T-cell (primary cell): ENCODE measurements around the gene PRPS1. TPM values are rescaled to one million over a fixed set of nuclear protein-coding genes. Genes with fewer than 3 reads are reported as not detected.

Experiments
- ATAC-seq, 4 experiments: fragments of 200-7000 bp in 3 of 4; fragments of 150-1000 bp in 1 of 4; cut with Tn5 transposase; replicated peaks in 1 of 4; 1 replicate in 3 of 4; 2 replicates in 1 of 4; pipeline ENCODE4 v1.10.0; 2021; ENCODE audit warnings: moderate library complexity in 3 of 4, mild to moderate bottlenecking in 2 of 4, moderate number of reproducible peaks in 1 of 4
- CTCF ChIA-PET, 2 donors: fragments of 300-600 bp; sonication (Branson Sonifier 250); formaldehyde crosslinking; loops; one replicate each; lab custom pipeline; 2022; ENCODE audit warnings: antibody characterized with exemption in 2 of 2; lab: Charles Lee
- POLR2A ChIA-PET, 2 donors: fragments of 300-600 bp; sonication (Branson Sonifier 250); formaldehyde crosslinking; loops; one replicate each; lab custom pipeline; 2022; ENCODE audit warnings: antibody characterized with exemption in 2 of 2; lab: Charles Lee
- DNase-seq, 35 experiments: peaks; one replicate each; pipeline versions ENCODE4 v3.0.0 to v3.0.0-alpha.2; 2013 to 2023
- H3K27ac ChIP-seq: one replicate; pipeline ENCODE4 v1.5.1; 2013; ENCODE audit warnings: low read length
- H3K27me3 ChIP-seq, 2 experiments: replicated peaks in 1 of 2; 1 replicate in 1 of 2; 2 replicates in 1 of 2; pipeline versions ENCODE4 v1.6.1 to v1.7.0; 2013; ENCODE audit warnings: low read length in 1 of 2, mixed read lengths in 1 of 2; ENCODE audit not compliant: control insufficient read depth in 2 of 2, insufficient read depth in 2 of 2; ENCODE audit errors: extremely low read depth in 1 of 2
- H3K36me3 ChIP-seq, 2 donors: 1 replicate in 1 of 2; 2 replicates in 1 of 2; pipeline versions ENCODE4 v1.6.1 to v1.7.0; 2013; ENCODE audit warnings: low read length in 1 of 2; ENCODE audit not compliant: control insufficient read depth in 2 of 2, insufficient read depth in 1 of 2; ENCODE audit errors: extremely low read depth in 1 of 2
- H3K4me1 ChIP-seq, 2 experiments: 1 replicate in 1 of 2; 2 replicates in 1 of 2; pipeline versions ENCODE4 v1.6.1 to v1.7.0; 2013; ENCODE audit warnings: low read length in 2 of 2, mixed read lengths in 1 of 2; ENCODE audit not compliant: insufficient read depth in 2 of 2, control insufficient read depth in 1 of 2; ENCODE audit errors: extremely low read depth in 1 of 2
- H3K4me3 ChIP-seq, 2 donors: 1 replicate in 1 of 2; 2 replicates in 1 of 2; pipeline versions ENCODE4 v1.5.1 to v1.7.0; 2013; ENCODE audit warnings: mild to moderate bottlenecking in 2 of 2, low read length in 1 of 2, moderate library complexity in 1 of 2; ENCODE audit not compliant: control insufficient read depth in 1 of 2; ENCODE audit errors: extremely low read depth in 1 of 2
- H3K9me3 ChIP-seq: 2 replicates; pipeline ENCODE4 v1.7.0; 2013
- H3K27ac Mint-ChIP-seq, 2 donors: one replicate each; pipeline ENCODE4 v1.8.0; 2020 to 2021; ENCODE audit warnings: mild to moderate bottlenecking in 2 of 2, mixed read lengths in 2 of 2
- H3K27me3 Mint-ChIP-seq, 2 donors: one replicate each; pipeline ENCODE4 v1.8.0; 2021 to 2022; ENCODE audit warnings: mixed read lengths in 2 of 2
- H3K36me3 Mint-ChIP-seq: one replicate; pipeline ENCODE4 v1.8.0; 2021; ENCODE audit warnings: mixed read lengths
- H3K4me1 Mint-ChIP-seq, 3 donors: one replicate each; pipeline ENCODE4 v1.8.0; 2020 to 2022; ENCODE audit warnings: mixed read lengths in 3 of 3, mild to moderate bottlenecking in 1 of 3
- H3K4me3 Mint-ChIP-seq, 3 donors: one replicate each; pipeline ENCODE4 v1.8.0; 2020 to 2022; ENCODE audit warnings: mild to moderate bottlenecking in 3 of 3, mixed read lengths in 3 of 3, moderate library complexity in 3 of 3
- H3K9me3 Mint-ChIP-seq, 3 donors: one replicate each; pipeline ENCODE4 v1.8.0; 2020 to 2022; ENCODE audit warnings: mixed read lengths in 3 of 3
- WGBS: methylation state at CpG from one replicate; pipeline ENCODE4 v1.1.5; 2013; ENCODE audit warnings: missing lambda C conversion rate; ENCODE audit not compliant: insufficient coverage; 5-methylcytosine and 5-hydroxymethylcytosine counted together
- total RNA-seq, 35 experiments: library from RNA in 6 of 35; stranded (reverse) in 6 of 35; fragments of 120-200 nt in 1 of 35; gene quantifications; one replicate each; pipeline versions ENCODE4 v1.2.1 to v1.2.4 and lab custom pipeline; 2013 to 2026

The PRPS1 gene
- total RNA-seq, 5 donors from 2014 or later (not counting 1 experiment from before 2014, with no cell fraction given), result 57.9 to 74.0 (median 60.7) TPM

DNA sequence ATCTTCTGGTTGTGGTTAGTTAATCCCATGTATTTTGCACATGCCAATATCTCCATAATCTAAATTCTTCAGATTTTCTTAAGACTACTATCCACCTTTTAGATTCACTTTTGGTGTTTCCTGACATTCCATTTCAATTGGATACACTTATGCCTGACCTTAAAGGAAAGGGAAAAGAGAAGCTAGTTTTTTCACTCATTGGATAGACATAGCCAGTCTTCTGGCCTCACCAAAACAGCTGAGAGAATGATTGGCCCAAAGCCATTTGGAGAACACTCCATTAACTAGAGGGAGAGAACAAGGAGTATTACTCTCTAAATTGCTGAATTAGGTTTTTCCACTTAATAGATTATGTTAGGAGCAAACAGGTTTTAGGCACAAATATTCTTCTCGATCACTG, 4.0 kb downstream of the PRPS1 start:
- no peaks in the 10 kb centered on the region for H3K9me3 Mint-ChIP-seq
- H3K27me3 Mint-ChIP-seq, result peaks cover 0 to 28% of the 10 kb centered on the region in 2 donors
- Histone ChIP-seq H3K9me3 (no peaks in the 10 kb centered on the region), H3K4me3 (no peak overlapping the region), H3K27me3 (no peaks in the 10 kb centered on the region), H3K36me3 (no peaks in the 10 kb centered on the region), H3K4me1 (peaks cover 7 to 11% of the 10 kb centered on the region in 2 experiments), H3K27ac (no peak overlapping the region)
- no CpG with 5 or more reads among the region's 1 CpG for WGBS
- H3K27ac Mint-ChIP-seq, result no peak overlapping the region
- ATAC-seq (no peak), DNase-seq (no peak)
- H3K36me3 Mint-ChIP-seq, result no peaks in the 10 kb centered on the region
- H3K4me1 Mint-ChIP-seq, result peaks cover 39 to 47% (median 45%) of the 10 kb centered on the region in 3 donors
- no peak overlapping the region for H3K4me3 Mint-ChIP-seq
- ChIA-PET CTCF (no interaction called here), POLR2A (no interaction called here)

DNA sequence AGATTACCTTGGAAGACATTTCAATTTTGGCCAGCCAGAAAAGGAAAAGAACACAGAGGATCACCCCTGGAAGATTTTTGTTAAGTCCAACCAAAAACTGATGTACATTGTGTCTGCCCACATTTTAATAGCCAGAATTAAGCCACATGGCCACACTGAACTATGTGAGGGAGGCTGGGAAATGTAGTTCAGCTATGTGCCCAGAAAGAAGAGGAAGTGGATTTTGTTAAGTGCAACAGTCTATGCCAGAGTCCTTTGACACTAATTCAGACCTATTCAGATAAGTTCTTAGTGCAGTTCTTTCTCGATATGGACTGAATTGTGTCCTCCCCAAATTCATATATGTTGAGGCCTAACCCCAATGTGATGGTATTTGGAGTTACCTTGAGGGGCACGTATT, 18.4 kb downstream of the PRPS1 start:
- no CpG with 5 or more reads among the region's 2 CpGs for WGBS
- ChIA-PET CTCF (no interaction called here), POLR2A (no interaction called here)
- H3K9me3 ChIP-seq, result no peaks in the 10 kb centered on the region
- peaks cover 3 to 34% of the 10 kb centered on the region in 2 donors for H3K36me3 ChIP-seq
- DNase-seq (no peak), ATAC-seq (no peak)
- H3K27ac Mint-ChIP-seq, result no peak overlapping the region
- H3K27ac ChIP-seq, result no peak overlapping the region
- no peaks in the 10 kb centered on the region for H3K9me3 Mint-ChIP-seq
- peaks cover 0 to under 1% (median 0%) of the 10 kb centered on the region in 3 donors for H3K4me1 Mint-ChIP-seq
- H3K27me3 Mint-ChIP-seq, result peaks cover 0 to 5% of the 10 kb centered on the region in 2 donors
- H3K27me3 ChIP-seq, result no peaks in the 10 kb centered on the region
- no peaks in the 10 kb centered on the region for H3K4me1 ChIP-seq
- H3K36me3 Mint-ChIP-seq, result peaks cover 26% of the 10 kb centered on the region
- no peak overlapping the region for H3K4me3 Mint-ChIP-seq
- H3K4me3 ChIP-seq, result no peak overlapping the region

DNA sequence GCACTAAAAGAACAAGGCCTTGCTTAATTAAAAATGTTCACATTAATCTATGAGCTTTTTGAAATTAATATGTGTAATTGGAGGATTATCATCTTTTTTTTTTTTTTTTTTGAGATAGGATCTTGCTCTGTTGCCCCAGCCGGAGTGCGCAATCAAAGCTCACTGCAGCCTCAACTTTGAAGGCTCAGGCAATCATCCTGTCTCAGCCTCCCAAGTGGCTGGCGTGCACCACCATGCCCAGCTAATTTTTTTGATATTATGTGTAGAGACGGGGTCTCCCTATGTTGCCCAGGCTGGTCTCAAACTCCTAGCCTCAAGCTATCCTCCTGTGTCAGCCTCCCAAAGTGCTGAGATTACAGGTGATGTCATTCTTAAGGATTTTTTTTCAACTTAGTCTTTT, 20.0 kb downstream of the PRPS1 start:
- peaks cover 0 to 2% (median 0%) of the 10 kb centered on the region in 3 donors for H3K4me1 Mint-ChIP-seq
- DNase-seq (no peak), ATAC-seq (no peak)
- H3K4me1 ChIP-seq, result no peaks in the 10 kb centered on the region
- WGBS, result no CpG with 5 or more reads among the region's 4 CpGs
- H3K27ac Mint-ChIP-seq, result no peak overlapping the region
- ChIA-PET CTCF (no interaction called here), POLR2A (interaction anchor here in 1 of 2 donors (0.6 kb wide), 3 partner anchors 10 to 32 kb away, joined by 3 to 5 read pairs (median 3); no protein-coding TSS in a partner anchor)
- H3K9me3 Mint-ChIP-seq, result no peaks in the 10 kb centered on the region
- no peak overlapping the region for H3K27ac ChIP-seq
- H3K36me3 ChIP-seq, result peaks cover 4 to 21% of the 10 kb centered on the region in 2 donors
- peaks cover 27% of the 10 kb centered on the region for H3K36me3 Mint-ChIP-seq
- no peak overlapping the region for H3K4me3 Mint-ChIP-seq
- H3K27me3 ChIP-seq, result no peaks in the 10 kb centered on the region
- no peaks in the 10 kb centered on the region for H3K9me3 ChIP-seq
- H3K4me3 ChIP-seq, result no peak overlapping the region
- peaks cover 0 to 5% of the 10 kb centered on the region in 2 donors for H3K27me3 Mint-ChIP-seq

DNA sequence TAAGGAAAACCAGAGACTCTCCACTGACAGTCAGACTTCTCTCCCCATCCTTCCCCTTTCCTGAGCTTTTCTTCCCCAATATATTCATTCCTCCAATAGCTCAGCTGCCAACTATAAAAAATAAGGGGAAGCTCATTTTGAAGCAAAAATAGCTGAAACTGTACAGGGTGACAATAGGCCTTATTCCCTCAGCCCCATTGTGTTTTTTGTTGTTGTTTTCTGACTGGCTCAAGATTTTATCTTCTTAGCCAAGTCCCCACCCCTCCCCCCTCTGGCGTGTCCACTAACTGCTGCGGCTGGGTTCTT, 26.2 kb downstream of the PRPS1 start:
- POLR2A ChIA-PET, result interaction anchor here in 1 of 2 donors (1.0 kb wide), 1 partner anchor 56 kb away, joined by 18 read pairs; no protein-coding TSS in a partner anchor

DNA sequence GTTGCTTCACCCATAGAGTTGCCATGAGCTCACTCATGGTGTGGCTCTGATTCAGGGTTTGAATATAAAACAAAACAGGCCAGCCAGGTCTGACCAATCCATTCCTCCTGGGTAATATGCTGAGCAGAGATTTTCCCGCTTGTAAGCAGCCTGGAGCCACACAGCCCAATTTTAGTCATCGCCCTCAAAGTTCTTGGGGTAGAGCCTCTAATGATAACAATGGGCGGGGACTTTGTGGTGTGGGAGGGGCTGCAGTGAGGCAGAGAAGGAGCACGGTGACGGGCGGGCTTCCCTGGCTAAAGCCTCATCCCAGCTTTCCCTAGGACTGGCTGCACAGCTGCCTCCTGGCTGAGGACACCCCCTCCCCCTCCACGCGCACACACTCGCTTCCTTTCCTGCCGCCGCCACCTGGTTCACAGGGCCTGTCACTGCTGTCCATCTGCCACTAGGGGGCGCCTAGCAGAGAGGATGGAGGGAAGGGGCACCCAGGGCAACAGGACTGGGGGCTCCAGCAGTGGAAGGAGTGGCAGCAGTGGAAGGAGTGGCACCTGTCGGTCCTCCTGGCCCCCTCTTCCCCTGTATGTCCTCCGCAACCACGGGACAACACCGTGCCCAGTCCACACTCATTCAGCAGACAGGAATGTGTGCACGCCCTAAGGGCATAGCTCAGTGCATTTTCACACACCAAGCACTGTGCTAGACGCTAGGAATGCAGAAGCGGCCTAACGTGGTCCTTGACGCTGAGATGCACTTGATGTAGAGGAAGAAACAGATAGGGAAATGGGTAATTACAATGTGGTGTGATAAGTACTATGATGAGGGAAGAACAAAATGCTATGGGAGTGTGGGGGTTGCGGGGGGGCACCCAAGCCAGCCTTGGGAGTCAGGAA, 26.8 kb downstream of the PRPS1 start:
- CTCF ChIA-PET, result interaction anchor here (0.6 to 2.5 kb wide), 15 partner anchors 10 to 122 kb away, joined by 3 to 11 read pairs (median 4); partner anchors contain the start of genes NCBP2L (in 2 of the 2) and PRPS1 (in 1 of the 2)
- Histone ChIP-seq H3K9me3 (no peaks in the 10 kb centered on the region), H3K4me1 (peaks cover 0 to 15% of the 10 kb centered on the region in 2 experiments), H3K27me3 (no peaks in the 10 kb centered on the region), H3K4me3 (no peak overlapping the region), H3K36me3 (peaks cover 0 to 4% of the 10 kb centered on the region in 2 donors), H3K27ac (no peak overlapping the region)
- POLR2A ChIA-PET, result no interaction called here
- WGBS, result 70% methylated on average over 2 of the region's 22 CpGs
- H3K4me1 Mint-ChIP-seq, result peaks cover 11 to 20% (median 13%) of the 10 kb centered on the region in 3 donors
- peaks cover 7% of the 10 kb centered on the region for H3K36me3 Mint-ChIP-seq
- ATAC-seq (peak; percentile 85 to 89 (median 87)), DNase-seq (peak; percentile 37 to 78 (median 60))
- H3K27ac Mint-ChIP-seq, result peak overlapping the region in 1 of 2 donors; percentile 55
- no peak overlapping the region for H3K4me3 Mint-ChIP-seq
- peaks cover 0 to 22% of the 10 kb centered on the region in 2 donors for H3K27me3 Mint-ChIP-seq
- no peaks in the 10 kb centered on the region for H3K9me3 Mint-ChIP-seq

More for the DNA sequence above, 26.2 kb downstream of the PRPS1 start:
- CTCF ChIA-PET, result interaction anchor here (0.6 to 2.5 kb wide), 12 partner anchors 10 to 123 kb away, joined by 3 to 11 read pairs (median 4); partner anchors contain the start of genes NCBP2L (in 2 of the 2) and PRPS1 (in 1 of the 2)
- no peak overlapping the region for H3K4me3 Mint-ChIP-seq
- H3K9me3 Mint-ChIP-seq, result no peaks in the 10 kb centered on the region
- no CpG with 5 or more reads among the region's 2 CpGs for WGBS
- Histone ChIP-seq H3K27ac (no peak overlapping the region), H3K9me3 (no peaks in the 10 kb centered on the region), H3K36me3 (peaks cover 0 to 4% of the 10 kb centered on the region in 2 donors), H3K4me1 (peaks cover 0 to 13% of the 10 kb centered on the region in 2 experiments), H3K27me3 (no peaks in the 10 kb centered on the region), H3K4me3 (no peak overlapping the region)
- peaks cover 11 to 15% (median 13%) of the 10 kb centered on the region in 3 donors for H3K4me1 Mint-ChIP-seq
- ATAC-seq (no peak), DNase-seq (no peak)
- H3K36me3 Mint-ChIP-seq, result peaks cover 7% of the 10 kb centered on the region
- peaks cover 0 to 22% of the 10 kb centered on the region in 2 donors for H3K27me3 Mint-ChIP-seq
- no peak overlapping the region for H3K27ac Mint-ChIP-seq

DNA sequence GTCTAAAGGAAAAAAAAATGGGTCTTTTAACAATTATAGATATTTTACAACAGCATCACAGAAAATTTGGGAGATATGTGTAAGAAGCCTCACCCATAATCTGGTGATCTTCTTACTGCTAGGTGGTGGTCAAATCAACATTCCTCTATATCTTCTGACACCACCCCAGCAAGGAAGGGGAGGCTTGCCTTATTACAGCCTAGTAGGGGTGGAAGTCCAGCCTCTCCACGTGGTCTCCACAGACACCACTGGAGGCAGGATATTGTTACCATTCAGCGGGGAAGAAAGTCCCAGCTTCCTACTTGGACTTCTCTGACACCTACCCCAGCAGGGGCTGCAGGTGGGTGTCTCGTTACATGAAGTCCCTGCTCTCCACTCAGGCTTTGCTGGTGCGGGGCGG, 28.7 kb downstream of the PRPS1 start:
- Mint-ChIP-seq H3K4me1 (peaks cover 11 to 18% (median 13%) of the 10 kb centered on the region in 3 donors), H3K27ac (no peak overlapping the region), H3K27me3 (peaks cover 0 to 18% of the 10 kb centered on the region in 2 donors), H3K4me3 (no peak overlapping the region), H3K36me3 (no peaks in the 10 kb centered on the region), H3K9me3 (no peaks in the 10 kb centered on the region)
- Histone ChIP-seq H3K9me3 (no peaks in the 10 kb centered on the region), H3K36me3 (no peaks in the 10 kb centered on the region), H3K27me3 (no peaks in the 10 kb centered on the region), H3K4me3 (no peak overlapping the region), H3K27ac (no peak overlapping the region), H3K4me1 (peaks cover 0 to 15% of the 10 kb centered on the region in 2 experiments)
- DNase-seq (no peak), ATAC-seq (no peak)
- CTCF ChIA-PET, result interaction anchor here (0.6 to 7.4 kb wide), 14 partner anchors 12 to 128 kb away, joined by 3 to 48 read pairs (median 4); partner anchors contain the start of genes NCBP2L (in 2 of the 2) and TSC22D3 (in 1 of the 2)
- WGBS, result 100% methylated on average over 1 of the region's 5 CpGs
- POLR2A ChIA-PET, result interaction anchor here in 1 of 2 donors (0.7 to 1.2 kb wide), 2 partner anchors 48 to 59 kb away, joined by 4 read pairs; no protein-coding TSS in a partner anchor
